ENCODE results near the gene TMEM59L.

GRCh38 chr19:18665771-18666202, 53.1 kb downstream of the TMEM59L start:
- TF ChIP-seq EP300 (IDR thresholded peaks at IDR 0.05) (no peak), CTCF (IDR thresholded peaks at IDR 0.05) (no peak)

All from tibial nerve (tissue), 4 donors.